Measurements from ENCODE around the gene SLC31A1. TPM values are rescaled to one million over a fixed set of nuclear protein-coding genes. Genes with fewer than 3 reads are reported as not detected.

Gene SLC31A1
- total RNA-seq, 4 donors from 2014 or later = 8.3 to 10.8 (median 8.9) TPM

DNA sequence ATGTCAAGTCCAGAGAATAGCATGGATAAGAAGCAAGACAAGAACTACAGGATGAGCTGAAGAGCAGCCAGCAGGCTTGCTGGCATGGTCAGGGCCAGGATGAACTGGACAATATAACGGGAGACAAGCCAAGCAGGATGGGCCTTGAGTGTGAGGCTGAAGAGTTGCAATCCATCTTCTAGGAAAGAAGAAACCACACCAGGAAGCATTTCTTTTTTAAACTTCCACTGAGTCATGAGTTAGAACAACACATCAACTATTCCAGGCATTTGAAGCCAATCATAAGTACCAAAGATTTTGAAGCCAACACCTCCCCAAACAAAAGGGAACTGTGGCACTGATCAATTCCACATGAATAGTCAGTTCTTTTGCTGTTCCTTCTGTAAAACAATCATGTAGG lies 43.3 kb upstream of the SLC31A1 start:
- Histone ChIP-seq H3K36me3 (peaks cover 61 to 97% (median 86%) of the 10 kb centered on the region in 4 donors), H3K27ac (replicated peaks in 1 of 4) (no peak overlapping the region)
- WGBS = 94% methylated on average over 1 of the region's 1 CpG

GRCh38 chr9:113179839-113180238 lies 41.5 kb upstream of the SLC31A1 start:
- intact Hi-C loops (cut with DNase I) = no loop called here
- H3K27ac ChIP-seq (replicated peaks in 1 of 4) = no peak overlapping the region
- H3K4me1 ChIP-seq = no peaks in the 10 kb centered on the region
- DNase-seq (ENCODE audit: extremely low spot score) = peak; percentile 7
- TF ChIP-seq POLR2A (IDR thresholded peaks at IDR 0.05; ENCODE audit: low read depth) = no peak
- no peak for TF ChIP-seq POLR2AphosphoS5 (IDR thresholded peaks at IDR 0.05)
- no peak for TF ChIP-seq EP300 (IDR thresholded peaks at IDR 0.05)
- no peak for TF ChIP-seq CTCF (IDR thresholded peaks at IDR 0.05)
- no peak overlapping the region for H3K4me3 ChIP-seq
- no peaks in the 10 kb centered on the region for H3K9me3 ChIP-seq
- H3K36me3 ChIP-seq = peaks cover 57 to 99% (median 89%) of the 10 kb centered on the region in 4 donors
- no peaks in the 10 kb centered on the region for H3K27me3 ChIP-seq
- 0% methylated on average over 1 of the region's 1 CpG for WGBS

More for the DNA sequence above, 43.3 kb upstream of the SLC31A1 start:
- intact Hi-C loops (cut with DNase I) = no loop called here
- Histone ChIP-seq H3K9me3 (no peaks in the 10 kb centered on the region), H3K27me3 (no peaks in the 10 kb centered on the region), H3K4me1 (no peaks in the 10 kb centered on the region), H3K4me3 (no peak overlapping the region)
- TF ChIP-seq POLR2A (IDR thresholded peaks at IDR 0.05; ENCODE audit: low read depth) = no peak
- no peak for TF ChIP-seq POLR2AphosphoS5 (IDR thresholded peaks at IDR 0.05)
- TF ChIP-seq EP300 (IDR thresholded peaks at IDR 0.05) = no peak
- TF ChIP-seq CTCF (IDR thresholded peaks at IDR 0.05) = no peak
- peak; percentile 7 for DNase-seq (ENCODE audit: extremely low spot score)

DNA sequence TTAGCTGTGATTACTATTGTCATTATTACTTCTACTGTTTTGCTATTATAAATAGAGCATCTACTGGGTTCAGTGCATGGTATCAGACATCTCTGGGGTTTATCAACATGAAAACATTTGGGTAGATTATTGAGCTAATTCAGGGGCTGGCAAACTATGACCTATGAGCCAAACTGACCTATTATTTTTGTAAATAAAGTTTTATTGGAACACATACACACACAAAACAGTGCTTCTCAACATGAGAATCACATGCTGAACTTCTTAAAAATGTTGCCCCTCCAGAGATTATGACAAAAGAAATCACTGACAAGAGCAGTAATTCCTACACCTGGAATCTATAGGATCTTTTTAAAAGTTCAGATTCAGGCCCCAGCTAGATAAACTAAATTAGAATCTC lies 40.2 kb upstream of the SLC31A1 start:
- TF ChIP-seq POLR2AphosphoS5 (IDR thresholded peaks at IDR 0.05) (no peak), POLR2A (IDR thresholded peaks at IDR 0.05; ENCODE audit: low read depth) (no peak)
- H3K27me3 ChIP-seq = no peaks in the 10 kb centered on the region
- no peak overlapping the region for H3K27ac ChIP-seq (replicated peaks in 1 of 4)
- peak; percentile 14 for DNase-seq (ENCODE audit: extremely low spot score)
- no peaks in the 10 kb centered on the region for H3K4me1 ChIP-seq
- H3K4me3 ChIP-seq = no peak overlapping the region
- H3K9me3 ChIP-seq = no peaks in the 10 kb centered on the region
- peaks cover 62 to 100% (median 95%) of the 10 kb centered on the region in 4 donors for H3K36me3 ChIP-seq
- intact Hi-C loops (cut with DNase I) = no loop called here

GRCh38 chr9:113183956-113184488 lies 37.3 kb upstream of the SLC31A1 start:
- H3K4me3 ChIP-seq = no peak overlapping the region
- peaks cover 63 to 100% (median 91%) of the 10 kb centered on the region in 4 donors for H3K36me3 ChIP-seq
- 95% methylated on average over 2 of the region's 2 CpGs for WGBS
- no peaks in the 10 kb centered on the region for H3K9me3 ChIP-seq
- DNase-seq (ENCODE audit: extremely low spot score) = peak; percentile 24
- no peak for TF ChIP-seq POLR2AphosphoS5 (IDR thresholded peaks at IDR 0.05)
- no peak for TF ChIP-seq POLR2A (IDR thresholded peaks at IDR 0.05; ENCODE audit: low read depth)
- TF ChIP-seq CTCF (IDR thresholded peaks at IDR 0.05) = no peak
- TF ChIP-seq EP300 (IDR thresholded peaks at IDR 0.05) = no peak
- H3K27me3 ChIP-seq = no peaks in the 10 kb centered on the region
- H3K27ac ChIP-seq (replicated peaks in 1 of 4) = no peak overlapping the region
- intact Hi-C loops (cut with DNase I) = no loop called here
- no peaks in the 10 kb centered on the region for H3K4me1 ChIP-seq

- intact Hi-C loops (cut with DNase I) = no loop called here
- TF ChIP-seq POLR2A (IDR thresholded peaks at IDR 0.05; ENCODE audit: low read depth) (no peak), EP300 (IDR thresholded peaks at IDR 0.05) (no peak), POLR2AphosphoS5 (IDR thresholded peaks at IDR 0.05) (no peak), CTCF (IDR thresholded peaks at IDR 0.05) (no peak)
- Histone ChIP-seq H3K27me3 (no peaks in the 10 kb centered on the region), H3K9me3 (no peaks in the 10 kb centered on the region), H3K27ac (replicated peaks in 1 of 4) (no peak overlapping the region), H3K4me3 (no peak overlapping the region), H3K36me3 (peaks cover 63 to 96% (median 87%) of the 10 kb centered on the region in 4 donors), H3K4me1 (no peaks in the 10 kb centered on the region)
- DNase-seq (ENCODE audit: extremely low spot score) = peak; percentile 0
- 89% methylated on average over 2 of the region's 2 CpGs for WGBS
These were observed 36.8 kb upstream of the SLC31A1 start for GRCh38 chr9:113184539-113184938.

Data from esophagus muscularis mucosa (tissue), 4 donors.